Hematopoietic multipotent progenitor cell (in vitro differentiated cells): Measurements from ENCODE around the gene GDA. TPM values are rescaled to one million over a fixed set of nuclear protein-coding genes. Genes with fewer than 3 reads are reported as not detected.
"Not testable (repeated sequence)": the region's sequence is repeated elsewhere in the genome, so short reads cannot be mapped to it uniquely, and the experiment has no call there.

Experiments used
- DNase-seq, 3 donors: peaks; one replicate each; pipeline ENCODE4 v3.0.0-alpha.2; 2011 to 2015; ENCODE audit warnings: low read depth in 2 of 3, low spot score in 2 of 3
- small RNA-seq: library from RNA; depleted of rRNA; stranded (forward); fragments of <200 nt; gene quantifications from one replicate; pipeline ENCODE3, GENCODE V24; 2012
- total RNA-seq: library from RNA; depleted of rRNA; stranded (reverse); fragments of >200 nt; gene quantifications from one replicate; pipeline ENCODE4 v1.2.3, GENCODE V29; 2012

The GDA gene
- total RNA-seq, 1 donor: under 0.01 TPM

- peak; percentile 16 to 70 (median 42) for DNase-seq
Measured at GRCh38 chr9:72271613-72272478, 122.6 kb downstream of the GDA start.

DNA sequence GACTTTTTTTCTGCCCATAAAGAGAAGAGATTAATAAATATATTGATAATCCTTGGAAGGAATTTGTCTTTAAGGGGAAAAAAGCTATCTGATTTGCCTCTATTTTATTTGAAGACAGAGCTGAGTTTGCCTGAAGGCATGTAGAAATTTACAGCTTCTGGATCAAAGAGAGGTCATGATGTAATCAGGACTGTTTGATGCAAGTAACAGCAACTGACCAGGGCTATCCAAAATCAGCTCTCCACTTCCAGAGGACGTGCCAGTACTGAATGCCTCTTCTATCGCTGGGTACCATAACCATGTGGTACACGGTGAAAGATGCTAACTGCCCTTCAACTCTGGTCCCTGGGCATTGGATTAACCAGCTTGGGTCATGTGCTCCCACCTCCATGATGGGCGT lies 125.2 kb downstream of the GDA start:
- no peak for DNase-seq

- DNase-seq: no peak
Measured at GRCh38 chr9:72274916-72275315, 125.7 kb downstream of the GDA start.

GRCh38 chr9:72276429-72276828 lies 127.2 kb downstream of the GDA start:
- DNase-seq: no peak

GRCh38 chr9:72278959-72279358 lies 129.7 kb downstream of the GDA start:
- DNase-seq: no peak

DNA sequence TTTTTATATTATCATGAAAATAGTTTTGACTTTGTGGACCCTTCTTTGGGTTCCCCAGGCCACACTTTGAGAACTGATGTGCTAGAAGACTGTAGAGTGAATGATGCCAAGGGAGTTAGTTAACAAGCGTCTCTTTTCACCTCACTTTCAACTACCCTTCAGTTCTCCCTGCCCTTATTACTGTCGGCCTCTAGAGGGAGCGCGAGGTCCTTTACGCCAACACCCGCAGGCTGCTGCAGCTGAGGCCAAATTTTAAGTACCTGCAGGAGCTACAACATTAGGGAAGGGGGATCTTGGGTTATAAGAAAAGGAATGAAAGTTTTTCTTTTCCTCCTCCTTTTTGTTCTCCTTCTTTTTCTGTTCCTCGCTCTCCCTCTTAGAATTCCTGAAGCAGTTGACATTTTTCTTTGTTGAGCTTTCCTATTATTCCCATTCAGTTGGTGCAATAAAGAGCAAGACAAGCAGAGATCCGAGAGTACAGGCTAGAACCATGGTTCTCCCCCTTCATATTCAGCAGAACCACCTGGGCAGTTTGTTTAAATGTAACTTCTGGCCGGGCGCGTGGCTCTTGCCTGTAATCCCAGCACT lies 131.8 kb downstream of the GDA start:
- DNase-seq: peak; percentile 39 to 78 (median 69)

DNA sequence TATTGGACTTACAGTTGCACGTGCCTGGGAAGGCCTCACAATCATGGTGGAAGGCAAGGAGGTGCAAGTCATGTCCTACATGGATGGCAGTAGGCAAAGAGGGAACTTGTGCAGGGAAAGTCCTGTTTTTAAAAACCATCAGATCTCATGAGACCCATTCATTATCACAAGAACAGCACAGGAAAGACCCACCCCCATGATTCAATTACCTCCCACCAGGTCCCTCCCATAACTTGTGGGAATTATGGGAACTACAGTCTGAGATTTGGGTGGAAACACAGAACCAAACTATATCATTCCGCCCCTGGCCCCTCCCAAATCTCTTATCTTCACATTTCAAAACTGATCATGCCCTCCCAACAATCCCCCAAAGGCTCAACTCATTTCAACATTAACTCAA lies 140.2 kb downstream of the GDA start:
- DNase-seq: no peak

- DNase-seq: no peak
Measured at GRCh38 chr9:72290311-72290710, 141.1 kb downstream of the GDA start.

DNA sequence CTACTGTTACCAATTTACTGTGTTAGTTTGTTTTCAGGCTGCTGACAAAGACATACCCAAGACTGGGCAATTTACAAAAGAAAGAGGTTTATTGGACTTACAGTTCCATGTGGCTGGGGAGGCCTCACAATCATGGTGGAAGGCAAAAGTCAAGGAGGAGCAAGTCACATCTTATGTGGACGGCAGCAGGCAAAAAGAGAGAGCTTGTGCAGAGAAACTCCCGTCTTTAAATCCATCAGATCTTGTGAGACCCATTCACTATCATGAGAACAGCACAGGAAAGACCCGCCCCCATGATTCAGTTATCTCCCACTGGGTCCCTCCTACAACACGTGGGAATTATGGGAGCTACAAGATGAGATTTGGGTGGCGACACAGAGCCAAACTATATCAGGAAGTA lies 142.3 kb downstream of the GDA start:
- DNase-seq: not testable (repeated sequence)

DNA sequence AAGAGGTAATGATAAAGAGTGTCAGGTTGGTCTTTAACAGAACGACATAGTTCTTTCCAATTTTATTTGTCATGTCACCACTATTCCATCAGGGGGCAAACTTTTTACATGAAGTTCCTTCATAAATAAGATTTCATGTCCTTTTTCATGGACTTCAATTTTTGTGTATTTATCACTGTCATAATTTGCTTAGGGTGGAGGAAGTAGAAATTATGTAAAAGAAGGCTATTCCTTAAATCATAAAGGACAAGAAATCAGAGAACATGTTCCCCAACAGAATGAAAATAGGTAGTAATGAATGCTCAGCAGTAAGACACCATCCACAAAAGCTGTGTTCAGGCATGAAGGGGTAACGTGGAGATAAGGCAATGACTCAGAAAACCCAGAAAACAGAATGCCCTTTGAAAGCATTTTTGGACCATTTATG lies 143.0 kb downstream of the GDA start:
- peak in 2 of 3 donors; percentile 24 to 47 for DNase-seq

- DNase-seq: peak in 1 of 3 donors; percentile 43
Measured at GRCh38 chr9:72292874-72293607, 143.8 kb downstream of the GDA start.

DNA sequence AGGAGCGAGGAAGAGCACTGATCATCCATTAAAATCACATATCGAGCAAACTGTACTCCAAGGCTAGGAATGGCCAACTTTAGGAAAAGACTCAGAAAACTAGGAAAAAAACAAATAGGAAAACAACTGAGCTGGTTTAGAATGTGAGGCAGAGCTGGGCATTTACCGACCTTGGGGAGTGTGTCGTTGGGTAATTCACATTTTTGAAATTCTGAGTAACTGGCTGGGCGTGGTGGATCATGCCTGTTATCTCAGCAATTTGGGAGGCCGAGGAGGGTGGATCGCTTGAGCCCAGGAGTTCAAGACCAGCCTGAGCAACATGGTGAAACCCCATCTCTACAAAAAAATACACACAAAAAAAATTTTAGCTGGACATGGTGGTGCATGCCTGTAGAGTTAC lies 145.7 kb downstream of the GDA start:
- no peak for DNase-seq

- no peak for DNase-seq
Measured at GRCh38 chr9:72297516-72297915, 148.3 kb downstream of the GDA start.

DNA sequence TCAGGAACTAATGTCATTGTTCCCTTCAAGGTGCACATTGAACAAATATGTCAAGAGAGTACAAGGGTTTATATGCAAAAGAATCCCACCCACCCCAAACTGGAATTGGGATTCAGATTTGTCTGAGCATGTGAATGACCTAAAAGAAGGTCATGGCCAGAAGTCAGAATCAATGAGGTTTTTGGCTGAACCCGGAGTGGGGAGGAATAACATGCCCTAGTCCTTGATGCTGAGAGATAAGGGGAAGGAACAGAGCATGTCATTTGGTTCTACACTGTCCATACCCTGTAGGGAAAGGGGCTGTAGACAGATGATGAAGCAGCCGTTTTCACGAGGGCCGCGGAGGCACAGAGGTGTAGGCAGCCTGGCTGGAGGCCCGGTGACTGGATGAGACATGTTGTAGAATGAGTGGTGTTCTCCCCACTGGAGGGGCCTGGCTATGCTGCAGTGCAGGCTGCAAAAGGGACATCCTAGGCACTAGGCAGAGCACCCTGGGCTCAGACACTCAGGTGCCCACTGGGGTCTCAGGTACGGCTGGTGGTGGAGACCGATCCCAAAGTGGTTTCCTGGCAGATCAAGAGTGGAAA lies 149.9 kb downstream of the GDA start:
- no peak for DNase-seq

DNA sequence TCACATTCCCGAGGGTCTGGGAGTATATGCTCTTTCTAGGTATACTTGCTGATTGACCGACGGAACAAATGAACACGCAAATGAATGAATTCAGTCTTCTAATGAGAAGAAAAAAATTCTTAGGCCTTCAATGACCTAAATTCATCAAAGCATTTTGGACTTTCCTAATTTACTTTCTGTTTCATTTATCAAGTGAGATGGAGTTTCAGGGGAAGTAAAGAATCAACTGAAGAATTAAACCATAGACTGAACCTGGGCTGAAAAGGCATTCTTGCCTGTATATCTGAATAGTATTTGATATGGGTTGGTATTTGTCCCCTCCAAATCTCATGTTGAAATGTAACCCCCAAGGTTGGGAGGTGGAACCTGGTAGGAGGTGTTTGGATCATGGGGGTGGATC lies 151.6 kb downstream of the GDA start:
- no peak for DNase-seq

Small RNA genes within 50 kb of the gene (small RNA-seq; reads per million reads assigned to genes)
- not detected for gene RNA5SP285

Other genes starting within 250 kb of the GDA start
- gene ABHD17B, start 238.2 kb upstream of the GDA start, total RNA-seq: 65.2 TPM
- 5.9 TPM for gene C9orf85, start 237.8 kb upstream of the GDA start, total RNA-seq
- not detected for gene C9orf57, start 88.8 kb upstream of the GDA start, total RNA-seq
- 61.9 TPM for gene ZFAND5, start 215.8 kb downstream of the GDA start, total RNA-seq